ENCODE data around the gene TWIST2. TPM values are rescaled to one million over a fixed set of nuclear protein-coding genes. Genes with fewer than 3 reads are reported as not detected.

The TWIST2 gene
- total RNA-seq, 1 experiment from 2014 or later, result 0.22 TPM

GRCh38 chr2:238929242-238930081 is 81.6 kb downstream of the TWIST2 start:
- Histone ChIP-seq H2BK15ac (ENCODE audit: low read depth, low read length) (no peak overlapping the region), H3K18ac (ENCODE audit: insufficient read length, low read depth, low read length) (no peak overlapping the region), H3K14ac (ENCODE audit: insufficient read depth, low read length) (no peak overlapping the region), H3K23me2 (ENCODE audit: insufficient read length, low read depth, low read length, poor library complexity, severe bottlenecking) (no peaks in the 10 kb centered on the region), H4K5ac (ENCODE audit: insufficient read length, low read depth, low read length) (no peak overlapping the region), H3K79me2 (ENCODE audit: insufficient read depth, low read length) (no peaks in the 10 kb centered on the region), H3K4me1 (ENCODE audit: insufficient read depth, low read length) (no peaks in the 10 kb centered on the region), H4K20me1 (ENCODE audit: control insufficient read depth, insufficient read depth, insufficient read length) (no peaks in the 10 kb centered on the region), H3K9me3 (ENCODE audit: control insufficient read depth, low read depth, low read length) (no peaks in the 10 kb centered on the region), H2AFZ (ENCODE audit: low read length) (no peak overlapping the region), H3K9ac (ENCODE audit: extremely low read depth, insufficient read length, low read length) (no peak overlapping the region), H2BK20ac (ENCODE audit: low read depth, low read length, poor library complexity, severe bottlenecking) (no peak overlapping the region), H2BK12ac (ENCODE audit: insufficient read length, low read depth, low read length) (no peak overlapping the region), H4K8ac (replicated peaks; ENCODE audit: insufficient read length, low read depth, low read length) (no peak overlapping the region), H2BK5ac (ENCODE audit: insufficient read length, low read length) (no peak overlapping the region), H3K79me1 (ENCODE audit: insufficient read depth, low read depth, low read length, poor library complexity, severe bottlenecking) (no peaks in the 10 kb centered on the region), H3T11ph (ENCODE audit: low read length) (no peak overlapping the region), H3K56ac (ENCODE audit: insufficient read length, low read depth, low read length) (no peak overlapping the region), H2AK5ac (ENCODE audit: insufficient read length, low read length) (no peak overlapping the region), H3K4me2 (ENCODE audit: insufficient read depth, insufficient read length, low read length) (no peak overlapping the region), H3K27ac (ENCODE audit: insufficient read length, low read depth, low read length) (no peak overlapping the region), H2BK120ac (ENCODE audit: low read depth, low read length, poor library complexity, severe bottlenecking) (no peak overlapping the region), H3K23ac (ENCODE audit: insufficient read length, low read depth, low read length) (no peak overlapping the region), H4K91ac (ENCODE audit: insufficient read length, low read depth, low read length) (no peak overlapping the region), H3K27me3 (ENCODE audit: insufficient read depth, low read length) (no peaks in the 10 kb centered on the region), H3K4ac (ENCODE audit: low read depth, low read length) (no peak overlapping the region)
- H3K36me3 Mint-ChIP-seq (ENCODE audit: insufficient read depth in 1 of 3, low read depth in 3 of 3), result no peaks in the 10 kb centered on the region
- TF ChIP-seq CTCF (conservative IDR thresholded peaks at IDR 0.05), result no peak
- peak; percentile 22 for DNase-seq
- peaks cover 32% of the 10 kb centered on the region for H3K27me3 Mint-ChIP-seq (ENCODE audit: low read depth)
- no CpG with 5 or more reads among the region's 12 CpGs for WGBS (ENCODE audit: extremely low coverage, insufficient read length, low lambda C conversion rate)
- no peaks in the 10 kb centered on the region for H3K4me1 Mint-ChIP-seq
- no peaks in the 10 kb centered on the region; a peak in 1 of 5 replicates for H3K9me3 Mint-ChIP-seq
- H3K27ac Mint-ChIP-seq, result peak overlapping the region in 1 of 3 experiments; percentile 44; a peak in 1 of 7 replicates
- no peak overlapping the region; a peak in 1 of 5 replicates for H3K4me3 Mint-ChIP-seq

Measured in H9 (cell line).